Inflammatory macrophage treated with lipopolysaccharide for 4 hours (primary cell): ENCODE measurements around the gene LRRC56.
A peak's percentile ranks its signal among the peaks of the same experiment; 100 is the strongest.

ENCODE experiments used
- DNase-seq: peaks from one replicate; pipeline ENCODE4 v3.0.0-alpha.2; 2020

LRRC56 gene

DNA sequence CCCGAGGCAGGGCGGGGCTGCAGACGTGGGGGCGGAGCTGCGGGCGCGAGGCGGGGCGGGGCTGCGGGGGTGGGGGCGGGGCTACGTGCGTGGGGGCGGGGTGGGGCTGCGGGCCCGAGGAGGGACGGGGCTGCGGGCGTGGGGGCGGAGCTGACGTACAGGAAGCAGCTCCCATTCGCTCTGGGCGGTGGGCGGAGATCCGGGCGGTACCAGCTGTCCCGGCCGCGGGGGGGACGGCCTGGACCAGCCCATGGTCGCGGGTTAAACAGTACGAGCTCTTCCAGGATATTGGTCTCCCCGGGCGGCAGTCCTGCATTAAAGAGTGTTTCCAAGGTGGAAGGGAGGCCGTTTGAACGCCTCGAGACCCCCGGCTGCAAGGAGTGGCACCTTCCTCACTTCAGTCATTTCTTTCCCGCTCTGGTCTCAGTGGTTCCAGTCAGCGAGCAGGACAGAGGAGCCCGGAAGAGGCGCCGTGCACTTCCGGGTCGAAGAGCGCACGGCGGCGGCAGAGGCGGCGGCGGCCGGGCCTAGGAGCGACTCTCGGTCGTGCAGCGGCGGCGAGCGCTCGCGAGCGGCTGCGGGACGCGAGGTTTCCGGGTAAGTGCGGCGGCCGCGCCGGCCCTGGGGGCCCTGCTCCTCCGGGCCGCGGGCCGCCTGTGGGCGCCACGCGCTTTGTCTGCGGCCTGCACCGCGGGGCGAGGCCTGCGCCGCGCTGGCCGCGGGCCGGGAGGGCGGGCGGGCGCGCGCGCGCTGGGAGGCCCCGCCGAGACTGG, 38.9 kb downstream of the LRRC56 start, which contains the start of gene PHRF1:
Gene PHRF1 (plus strand): TSS at position 475 of the 773 bp plus-strand sequence. CDS start 5,043 bp downstream, outside the sequence.
- DNase-seq = peak; percentile 96

- DNase-seq = no peak
These were observed 39.7 kb downstream of the LRRC56 start for GRCh38 chr11:576811-577610.

DNA sequence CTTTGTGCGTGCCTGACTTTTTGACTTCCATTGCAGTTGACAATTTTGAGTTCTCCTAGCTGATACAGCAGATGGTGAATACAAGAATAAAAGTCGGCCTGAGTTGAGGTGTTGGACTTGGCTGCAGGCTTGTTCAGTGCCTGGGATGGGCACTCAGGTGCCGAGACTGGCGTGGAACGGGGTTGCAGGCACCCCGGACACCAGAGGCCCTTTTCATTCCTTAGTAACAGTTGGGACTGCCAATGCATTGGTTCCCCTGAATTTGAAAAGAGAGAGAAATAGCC, 40.2 kb downstream of the LRRC56 start:
- DNase-seq = no peak

DNA sequence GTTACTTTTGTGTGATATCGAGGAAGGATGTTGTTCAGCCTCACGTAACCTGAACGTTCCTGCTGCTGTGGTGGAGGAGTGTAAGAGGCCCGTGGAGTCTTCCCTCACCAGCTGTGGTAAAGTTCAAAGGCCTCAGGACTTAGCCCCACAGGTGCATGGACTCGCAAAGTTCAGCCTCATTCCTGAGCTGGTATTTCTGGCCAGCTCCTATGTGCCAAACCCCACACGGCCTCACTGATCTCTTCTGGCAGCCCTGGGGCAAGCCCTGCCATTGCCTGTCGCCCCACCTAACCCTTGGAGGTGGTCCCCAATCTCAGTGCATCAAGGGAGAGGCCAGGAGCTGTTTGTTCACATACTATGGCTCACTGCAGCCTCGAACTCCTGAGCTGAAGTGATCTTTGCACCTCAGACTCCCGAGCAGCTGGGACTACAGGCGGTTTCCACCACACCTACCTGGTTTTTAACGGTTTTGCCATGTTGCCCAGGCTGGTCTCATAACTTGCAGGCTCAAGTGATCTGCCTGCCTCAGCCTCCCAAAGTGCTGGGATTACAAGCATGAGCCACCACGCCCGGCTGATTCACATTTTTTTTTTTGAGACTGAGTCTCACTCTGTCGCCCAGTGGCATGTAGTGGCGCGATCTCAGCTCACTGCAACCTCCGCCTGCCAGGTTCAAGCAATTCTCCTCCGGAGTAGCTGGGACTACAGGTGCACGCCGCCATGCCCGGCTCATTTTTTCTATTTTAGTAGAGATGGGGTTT, 41.1 kb downstream of the LRRC56 start:
- DNase-seq = no peak

DNA sequence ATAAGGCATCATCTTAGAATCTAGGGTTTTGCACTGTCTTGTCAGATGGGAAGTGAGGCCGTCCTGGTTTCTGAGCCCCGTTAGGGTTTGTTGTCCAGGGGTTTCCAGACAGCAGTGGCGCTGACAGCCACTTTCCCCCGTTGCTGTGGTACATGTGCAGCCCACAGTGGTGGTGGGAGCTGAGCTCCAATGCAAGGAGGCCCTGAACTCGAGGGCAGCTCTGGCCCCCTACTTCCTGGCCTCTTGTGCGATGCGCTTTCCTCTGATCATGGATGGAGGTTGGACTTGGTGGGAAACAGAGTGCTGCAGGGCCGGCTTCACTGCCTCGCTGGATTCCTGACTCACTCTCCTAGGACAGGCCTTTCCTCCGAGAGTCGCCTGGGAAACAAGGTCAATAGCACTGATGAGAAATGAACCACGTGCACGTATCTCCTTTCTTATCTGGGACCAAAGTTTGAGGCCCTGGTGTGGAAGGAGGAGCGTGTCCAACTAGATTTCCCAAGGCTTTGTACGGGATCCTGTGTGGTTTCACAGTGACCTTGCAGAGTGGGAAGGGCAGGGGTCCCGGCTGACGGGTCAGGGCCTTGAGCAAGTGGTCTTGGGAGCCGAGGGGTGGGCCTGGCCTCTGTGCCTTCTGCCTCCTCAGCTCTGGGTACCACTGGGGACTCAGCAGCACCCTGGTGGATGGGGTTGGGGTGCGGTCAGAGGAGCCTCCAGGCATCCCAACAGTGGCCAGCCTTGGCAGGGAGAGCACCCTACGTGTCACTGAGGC, 42.7 kb downstream of the LRRC56 start:
- no peak for DNase-seq

DNA sequence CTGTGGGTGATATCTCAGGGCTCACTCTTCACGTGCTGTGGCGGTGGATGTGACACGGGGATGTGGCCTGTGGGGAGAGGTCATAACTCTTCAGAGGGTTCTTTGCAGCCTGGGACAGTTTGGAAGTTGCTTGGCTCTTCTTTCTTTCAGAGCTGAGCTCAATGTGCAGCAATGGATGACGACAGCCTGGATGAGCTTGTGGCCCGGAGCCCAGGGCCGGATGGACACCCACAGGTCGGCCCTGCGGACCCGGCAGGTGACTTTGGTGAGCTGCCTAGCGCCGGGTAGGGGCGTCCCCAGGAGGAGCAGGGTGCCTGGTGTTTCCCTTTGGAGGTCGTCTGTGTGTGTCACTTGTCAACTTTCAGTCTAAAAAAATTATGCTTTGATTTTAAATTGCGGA, 44.0 kb downstream of the LRRC56 start:
- DNase-seq = no peak

DNA sequence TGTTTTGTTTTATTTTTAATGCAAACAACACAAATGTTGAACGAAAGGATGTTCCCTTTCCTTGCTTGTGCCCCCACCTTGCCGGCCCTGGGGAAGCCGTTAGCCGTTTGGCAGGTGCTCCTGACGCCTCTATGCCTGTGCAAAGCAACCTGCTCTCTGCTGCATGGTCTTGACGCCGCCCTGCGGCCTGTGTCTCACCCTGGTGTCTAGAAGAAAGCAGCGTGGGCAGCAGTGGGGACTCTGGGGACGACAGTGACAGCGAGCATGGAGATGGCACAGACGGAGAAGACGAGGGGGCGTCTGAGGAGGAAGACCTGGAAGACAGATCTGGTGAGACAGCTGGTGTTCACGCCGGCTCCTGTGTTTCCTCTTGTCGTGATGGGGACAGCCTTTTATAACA, 44.4 kb downstream of the LRRC56 start:
- DNase-seq = no peak

GRCh38 chr11:584287-584686, 47.0 kb downstream of the LRRC56 start:
- no peak for DNase-seq

- no peak for DNase-seq
These were observed 49.3 kb downstream of the LRRC56 start for GRCh38 chr11:586376-587316.

- no peak for DNase-seq
These were observed 50.2 kb downstream of the LRRC56 start for GRCh38 chr11:587546-587945.

DNA sequence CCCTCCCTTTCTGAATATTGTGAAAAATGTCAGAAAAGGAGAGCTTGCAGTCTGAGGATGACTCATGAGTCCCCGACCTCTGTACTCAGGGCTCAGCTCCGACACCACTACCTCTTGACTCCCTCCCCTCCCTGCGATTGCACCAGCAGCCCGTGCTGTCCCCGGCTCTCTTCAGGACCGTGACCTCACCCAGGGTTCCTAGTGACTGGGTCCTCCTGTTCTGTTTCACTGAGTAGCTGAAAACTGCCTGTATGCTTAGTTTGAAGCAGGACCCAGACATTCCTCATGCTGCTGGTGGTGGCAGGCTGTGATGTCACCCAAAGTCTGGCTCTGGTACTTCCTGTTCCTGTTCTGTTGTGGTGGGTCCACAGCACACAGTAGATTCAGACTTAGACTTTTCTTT, 50.7 kb downstream of the LRRC56 start:
- peak; percentile 95 for DNase-seq

DNA sequence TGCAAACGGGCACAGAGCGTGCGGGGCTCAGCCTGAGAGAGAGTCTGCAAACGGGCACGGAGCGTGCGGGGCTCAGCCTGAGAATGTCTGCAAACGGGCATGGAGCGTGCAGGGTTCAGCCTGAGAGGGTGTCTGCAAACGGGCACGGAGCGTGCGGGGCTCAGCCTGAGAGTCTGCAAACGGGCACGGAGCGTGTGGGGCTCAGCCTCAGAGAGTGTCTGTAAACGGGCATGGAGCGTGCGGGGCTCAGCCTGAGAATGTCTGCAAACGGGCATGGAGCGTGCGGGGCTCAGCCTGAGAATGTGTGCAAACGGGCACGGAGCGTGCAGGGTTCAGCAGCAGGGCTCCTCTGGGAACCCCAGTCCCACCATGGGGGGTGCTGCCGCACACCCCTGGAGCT, 52.5 kb downstream of the LRRC56 start:
- DNase-seq = no peak

DNA sequence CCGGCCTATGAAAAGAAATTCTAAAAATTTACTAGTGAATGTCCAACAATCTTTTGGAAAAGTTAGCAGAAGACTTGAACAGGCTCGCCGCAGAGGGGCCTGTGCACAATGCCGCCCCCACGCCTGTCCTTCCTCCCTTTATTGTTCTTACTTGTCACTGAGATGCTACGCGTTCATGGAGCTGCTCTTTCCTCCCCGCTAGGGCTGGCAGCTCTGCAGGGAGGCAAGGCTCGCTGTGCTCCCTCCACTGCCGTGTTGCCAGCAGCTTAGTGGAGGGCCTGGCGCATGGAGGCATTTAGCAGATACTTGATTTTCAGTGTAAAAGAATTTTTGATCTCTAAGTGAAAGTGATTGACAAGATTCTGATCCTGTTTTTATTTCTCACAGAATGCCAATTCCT, 53.7 kb downstream of the LRRC56 start:
- DNase-seq = no peak

DNA sequence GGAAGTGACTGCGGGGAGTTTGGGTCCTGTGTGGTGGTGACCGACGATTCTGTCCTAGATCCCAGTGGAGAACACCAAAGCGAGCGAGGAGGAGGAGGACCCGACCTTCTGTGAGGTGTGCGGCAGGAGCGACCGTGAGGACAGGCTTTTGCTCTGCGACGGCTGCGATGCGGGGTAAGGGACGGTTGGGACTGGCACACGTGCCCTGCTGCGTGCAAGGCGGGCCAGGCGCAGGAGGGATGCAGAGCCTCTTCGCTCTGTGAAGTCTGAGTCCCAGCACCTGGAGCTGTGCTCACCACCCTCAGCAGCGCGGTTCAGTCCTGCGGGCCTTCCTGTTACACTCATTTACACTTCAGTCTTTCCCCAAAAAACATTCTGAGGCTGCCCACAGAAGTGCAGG, 55.2 kb downstream of the LRRC56 start:
- no peak for DNase-seq

- no peak for DNase-seq
These were observed 55.6 kb downstream of the LRRC56 start for GRCh38 chr11:592918-593317.

- no peak for DNase-seq
These were observed 56.0 kb downstream of the LRRC56 start for GRCh38 chr11:593347-593746.

DNA sequence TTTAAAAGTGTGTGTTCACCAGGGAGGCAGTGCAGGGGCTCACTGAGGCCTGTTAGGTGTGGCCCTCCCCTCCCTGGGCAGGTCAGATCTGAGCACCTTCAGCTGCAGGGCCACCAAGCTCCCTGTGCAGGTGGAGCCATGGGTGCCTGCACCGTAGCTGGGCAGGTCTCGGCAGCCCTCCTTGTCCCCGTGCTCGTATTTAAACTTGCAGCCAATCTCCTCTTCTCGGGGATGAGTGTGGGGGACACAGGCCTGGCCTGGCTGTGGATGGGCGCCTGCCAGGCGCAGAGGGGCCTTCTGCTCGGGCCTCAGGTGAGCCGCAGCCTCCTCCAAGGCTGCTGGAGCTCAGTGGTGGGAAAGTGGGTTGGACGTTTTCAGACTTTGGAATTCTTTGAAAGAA, 58.1 kb downstream of the LRRC56 start:
- DNase-seq = no peak

DNA sequence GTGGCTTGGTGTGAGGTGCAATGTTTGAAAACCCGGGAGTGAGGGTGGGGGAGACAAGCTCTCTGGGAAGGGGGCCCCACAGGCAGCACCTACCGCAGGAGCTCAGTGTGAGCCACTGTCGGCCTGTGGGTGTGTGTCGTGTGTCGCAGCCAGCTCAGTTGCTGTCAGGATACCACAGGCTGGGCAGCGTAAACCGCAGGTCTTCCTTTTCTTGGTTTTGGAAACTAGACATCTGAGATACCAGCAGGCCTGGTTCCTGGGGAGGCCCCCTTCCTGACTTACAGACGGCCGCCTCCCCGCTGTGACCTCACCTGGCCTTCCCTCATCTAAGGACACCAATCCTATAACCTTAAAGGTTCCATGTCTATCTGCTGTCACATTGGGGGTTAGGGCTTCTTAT, 59.0 kb downstream of the LRRC56 start:
- DNase-seq = no peak

- no peak for DNase-seq
These were observed 59.9 kb downstream of the LRRC56 start for GRCh38 chr11:597166-597725.

DNA sequence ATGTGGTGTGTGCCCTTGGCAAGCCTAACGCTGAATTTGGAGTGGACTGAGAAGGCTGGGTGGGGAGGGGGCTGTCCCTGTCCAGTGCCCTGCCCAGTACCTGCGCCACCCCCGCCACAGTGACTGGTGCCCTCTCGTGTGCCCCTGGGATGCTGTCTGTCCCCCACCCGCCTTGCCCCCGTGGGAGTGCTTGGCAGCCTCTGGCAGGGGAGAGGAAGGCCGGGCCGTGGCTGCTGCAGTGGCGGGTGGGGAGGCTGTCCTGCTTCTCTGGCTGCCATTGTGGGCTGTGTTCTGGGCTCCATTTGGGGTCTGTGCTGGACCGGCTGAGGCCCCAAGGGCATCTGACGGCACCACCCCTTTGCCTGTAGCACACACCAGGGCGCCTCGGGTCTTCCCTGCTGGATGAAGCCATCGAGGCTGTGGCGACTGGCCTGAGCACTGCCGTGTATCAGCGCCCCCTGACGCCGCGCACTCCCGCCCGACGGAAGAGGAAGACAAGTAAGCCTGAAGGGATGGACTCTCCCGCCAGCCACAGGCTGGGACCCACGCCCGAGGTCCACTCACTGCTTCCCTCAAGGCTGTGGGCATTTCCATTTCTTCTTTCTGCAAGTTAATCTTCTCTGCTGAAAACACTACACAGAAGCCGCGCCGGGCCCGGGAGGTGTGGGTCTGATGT, 60.8 kb downstream of the LRRC56 start:
- no peak for DNase-seq
